Thymus (tissue), 11 donors: ENCODE results near the gene TBX1. TPM values are rescaled to one million over a fixed set of nuclear protein-coding genes. Genes with fewer than 3 reads are reported as not detected.
"Not testable (repeated sequence)": the region's sequence is repeated elsewhere in the genome, so short reads cannot be mapped to it uniquely, and the experiment has no call there.

Experiments used
- DNase-seq, 9 donors: peaks; one replicate each; pipeline ENCODE4 v3.0.0-alpha.2; 2013; ENCODE audit warnings: low spot score in 9 of 9, low read depth in 6 of 9, missing footprints in 1 of 9
- H3K27ac ChIP-seq, 2 donors: one replicate each; pipeline ENCODE4 v1.5.1; 2013; ENCODE audit warnings: control low read depth in 1 of 2, low read depth in 1 of 2, low read length in 1 of 2, mild to moderate bottlenecking in 1 of 2, moderate library complexity in 1 of 2
- H3K27me3 ChIP-seq, 2 donors: one replicate each; pipeline ENCODE4 v1.5.1; 2013; ENCODE audit warnings: low read length in 1 of 2; ENCODE audit not compliant: control insufficient read depth in 2 of 2, insufficient read depth in 1 of 2
- H3K36me3 ChIP-seq, 2 donors: one replicate each; pipeline ENCODE4 v1.5.1; 2013; ENCODE audit warnings: low read length in 1 of 2, mild to moderate bottlenecking in 1 of 2, moderate library complexity in 1 of 2; ENCODE audit not compliant: control insufficient read depth in 2 of 2, insufficient read depth in 2 of 2
- H3K4me1 ChIP-seq, 2 donors: one replicate each; pipeline ENCODE4 v1.5.1; 2013; ENCODE audit warnings: low read length in 2 of 2; ENCODE audit not compliant: control insufficient read depth in 2 of 2, insufficient read depth in 2 of 2
- H3K4me3 ChIP-seq, 2 donors: one replicate each; pipeline ENCODE4 v1.5.1; 2013; ENCODE audit warnings: low read length in 2 of 2, control low read depth in 1 of 2, mild to moderate bottlenecking in 1 of 2
- H3K9me3 ChIP-seq, 2 donors: one replicate each; pipeline ENCODE4 v1.5.1; 2013; ENCODE audit warnings: low read length in 1 of 2, mild to moderate bottlenecking in 1 of 2; ENCODE audit not compliant: control insufficient read depth in 2 of 2, insufficient read depth in 1 of 2
- WGBS: extraction: QIAGEN DNeasy Blood & Tissue Kit; methylation state at CpG from one replicate; pipeline ENCODE4 v1.1.7; 2013; 5-methylcytosine and 5-hydroxymethylcytosine counted together
- polyA plus RNA-seq: library from polyadenylated mRNA; stranded (reverse); fragments of 200-250 nt; gene quantifications from one replicate; pipeline ENCODE4 v1.2.3, GENCODE V29; 2013
- total RNA-seq: library from RNA; stranded (reverse); fragments of 120-200 nt; gene quantifications from one replicate; pipeline ENCODE4 v1.2.4, GENCODE V29; 2013
- donor health status: healthy.

Gene TBX1
- total and polyA plus RNA-seq, 2 donors, result 0.05 to 0.96 TPM

DNA sequence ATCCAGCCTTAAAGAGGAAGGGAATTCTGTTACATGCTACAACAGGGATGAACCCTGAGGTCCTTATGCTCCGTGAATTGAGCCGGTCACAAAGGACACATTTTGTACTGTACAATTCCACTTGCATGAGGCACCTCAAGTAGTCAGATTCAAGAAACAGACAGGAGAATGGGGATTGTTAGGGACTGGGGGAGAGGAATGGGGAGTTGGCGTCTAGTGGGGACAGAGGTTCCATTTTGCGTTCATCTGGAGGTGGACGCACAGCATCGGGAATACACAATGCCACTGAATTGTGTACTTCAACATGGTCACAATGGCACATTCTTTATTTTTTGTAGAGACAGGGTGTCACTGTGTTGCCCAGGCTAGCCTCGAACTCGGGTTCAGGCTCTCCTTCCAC is 14.1 kb downstream of the TBX1 start:
- WGBS, result 98% methylated on average over 8 of the region's 8 CpGs

DNA sequence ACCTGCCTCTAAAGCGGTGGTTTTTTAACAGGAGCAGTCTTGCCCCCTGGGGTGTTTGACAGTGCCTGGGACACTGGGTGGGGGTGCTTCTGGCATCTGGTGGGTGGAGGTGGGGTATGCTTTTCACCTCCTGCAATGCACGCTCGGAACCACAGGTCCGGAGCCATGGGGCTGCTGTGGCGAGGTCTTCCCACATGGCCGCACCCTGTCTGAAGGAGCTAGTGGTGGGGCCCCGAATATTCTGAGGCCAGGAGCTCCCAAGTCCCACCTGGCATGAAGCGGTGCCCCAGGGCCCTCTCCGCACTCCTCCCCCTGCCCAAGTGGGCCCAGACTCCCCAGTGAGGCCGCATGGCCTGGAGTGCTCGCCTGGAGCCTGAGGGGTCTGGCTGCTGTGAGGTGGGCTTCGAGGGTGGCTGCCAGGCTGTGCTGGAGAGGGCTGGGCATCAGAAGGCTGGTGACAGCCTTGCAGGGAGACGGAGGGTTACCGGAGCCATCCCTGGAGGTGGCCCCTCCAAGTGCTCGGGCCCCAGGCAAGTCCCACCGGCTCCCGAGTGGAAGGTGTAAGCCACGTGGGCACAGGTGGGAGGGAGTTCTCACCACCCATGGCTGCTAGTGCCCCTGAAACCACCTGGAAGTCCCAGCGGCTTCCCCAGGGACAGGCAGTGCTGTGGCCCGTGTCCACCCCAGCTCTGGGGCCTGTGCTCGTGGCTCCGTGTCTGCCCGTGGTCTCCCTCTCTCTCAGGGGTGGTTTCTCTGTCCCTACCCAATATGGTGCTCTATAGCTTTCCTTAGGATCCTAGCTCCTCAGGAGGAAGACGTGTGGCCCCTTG is 15.1 kb downstream of the TBX1 start:
- Histone ChIP-seq H3K9me3 (no peaks in the 10 kb centered on the region), H3K4me1 (peaks cover 2 to 16% of the 10 kb centered on the region in 2 donors), H3K27me3 (peaks cover 6 to 57% of the 10 kb centered on the region in 2 donors), H3K27ac (no peak overlapping the region), H3K36me3 (no peaks in the 10 kb centered on the region), H3K4me3 (no peak overlapping the region)
- DNase-seq, result no peak
- WGBS, result 91% methylated on average over 24 of the region's 24 CpGs

More for the DNA sequence above, 14.1 kb downstream of the TBX1 start:
- no peak overlapping the region for H3K27ac ChIP-seq
- H3K4me3 ChIP-seq, result no peak overlapping the region
- DNase-seq, result no peak
- H3K36me3 ChIP-seq, result no peaks in the 10 kb centered on the region
- peaks cover 6 to 68% of the 10 kb centered on the region in 2 donors for H3K27me3 ChIP-seq
- no peaks in the 10 kb centered on the region for H3K9me3 ChIP-seq
- H3K4me1 ChIP-seq, result peaks cover 2 to 20% of the 10 kb centered on the region in 2 donors

DNA sequence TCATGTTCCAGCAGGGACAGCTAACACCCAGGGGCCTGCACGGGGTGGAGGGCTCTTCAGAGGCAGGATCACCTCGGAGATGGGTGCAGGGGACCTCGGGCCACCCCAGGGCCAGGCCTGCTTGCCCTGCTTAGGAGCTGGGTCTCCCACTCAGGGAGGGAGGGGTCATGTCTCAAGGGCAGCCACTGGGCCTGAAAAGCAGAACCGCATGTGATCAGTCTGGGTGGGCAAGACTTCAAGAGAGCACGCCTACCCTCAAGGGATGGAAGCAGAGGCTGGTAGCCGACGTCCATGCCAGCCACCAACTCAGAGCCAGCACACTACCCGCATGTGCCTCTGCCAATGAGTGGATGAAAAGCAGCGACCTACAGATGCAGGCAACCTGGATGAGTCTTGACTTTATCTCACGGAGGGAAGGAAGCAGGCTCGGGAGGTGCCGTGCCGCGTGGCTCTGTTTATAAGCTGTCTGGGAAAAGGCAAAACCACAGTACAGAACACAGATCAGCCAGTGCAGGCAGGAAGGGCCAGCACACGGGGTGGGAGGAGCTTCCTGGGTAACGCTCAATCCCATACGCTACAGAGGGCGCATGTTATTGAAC is 16.0 kb downstream of the TBX1 start:
- Histone ChIP-seq H3K27ac (no peak overlapping the region), H3K36me3 (no peaks in the 10 kb centered on the region), H3K27me3 (peaks cover 3 to 49% of the 10 kb centered on the region in 2 donors), H3K9me3 (no peaks in the 10 kb centered on the region), H3K4me3 (no peak overlapping the region), H3K4me1 (peaks cover 2 to 11% of the 10 kb centered on the region in 2 donors)
- 24% methylated on average over 18 of the region's 18 CpGs for WGBS
- DNase-seq, result no peak

DNA sequence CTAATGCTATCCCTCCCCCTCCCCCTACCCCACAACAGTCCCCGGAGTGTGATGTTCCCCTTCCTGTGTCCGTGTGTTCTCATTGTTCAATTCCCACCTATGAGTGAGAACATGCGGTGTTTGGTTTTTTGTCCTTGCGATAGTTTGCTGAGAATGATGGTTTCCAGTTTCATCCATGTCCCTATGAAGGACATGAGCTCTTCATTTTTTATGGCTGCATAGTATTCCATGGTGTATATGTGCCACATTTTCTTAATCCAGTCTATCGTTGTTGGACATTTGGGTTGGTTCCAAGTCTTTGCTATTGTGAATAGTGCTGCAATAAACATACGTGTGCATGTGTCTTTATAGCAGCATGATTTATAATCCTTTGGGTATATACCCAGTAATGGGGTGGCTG is 16.6 kb downstream of the TBX1 start:
- not testable (repeated sequence) for H3K4me3 ChIP-seq, H3K36me3 ChIP-seq, H3K9me3 ChIP-seq, DNase-seq, H3K27ac ChIP-seq
- WGBS, result 87% methylated on average over 6 of the region's 6 CpGs
- Histone ChIP-seq H3K27me3 (peaks cover 3 to 42% of the 10 kb centered on the region in 2 donors), H3K4me1 (peaks cover 2 to 11% of the 10 kb centered on the region in 2 donors)

DNA sequence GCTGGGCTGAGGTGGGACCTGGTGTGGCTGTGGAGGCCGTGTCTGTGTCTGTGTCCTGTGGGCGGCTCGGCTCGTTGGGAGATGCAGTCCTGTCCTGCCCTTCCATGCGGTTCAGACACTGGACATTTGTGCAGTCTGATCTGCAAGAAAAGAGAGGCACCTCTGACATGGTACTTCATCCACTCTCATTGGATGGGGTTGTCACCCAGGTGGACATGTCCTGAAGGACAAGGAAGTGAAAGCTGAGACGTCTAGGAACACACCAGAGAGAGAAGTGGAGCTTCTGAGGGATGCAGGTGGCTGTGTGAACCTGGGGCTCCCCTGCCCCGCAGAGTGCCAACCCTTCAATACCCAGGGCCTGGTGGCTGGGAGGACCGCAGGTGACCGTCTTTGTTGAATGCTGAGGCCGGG is 18.4 kb downstream of the TBX1 start:
- WGBS, result 93% methylated on average over 10 of the region's 10 CpGs
- H3K27me3 ChIP-seq, result peaks cover 0 to 27% of the 10 kb centered on the region in 2 donors
- no peak overlapping the region for H3K4me3 ChIP-seq
- no peak overlapping the region for H3K27ac ChIP-seq
- DNase-seq, result no peak
- peaks cover 2 to 11% of the 10 kb centered on the region in 2 donors for H3K4me1 ChIP-seq
- no peaks in the 10 kb centered on the region for H3K36me3 ChIP-seq
- H3K9me3 ChIP-seq, result peaks cover 0 to 7% of the 10 kb centered on the region in 2 donors

DNA sequence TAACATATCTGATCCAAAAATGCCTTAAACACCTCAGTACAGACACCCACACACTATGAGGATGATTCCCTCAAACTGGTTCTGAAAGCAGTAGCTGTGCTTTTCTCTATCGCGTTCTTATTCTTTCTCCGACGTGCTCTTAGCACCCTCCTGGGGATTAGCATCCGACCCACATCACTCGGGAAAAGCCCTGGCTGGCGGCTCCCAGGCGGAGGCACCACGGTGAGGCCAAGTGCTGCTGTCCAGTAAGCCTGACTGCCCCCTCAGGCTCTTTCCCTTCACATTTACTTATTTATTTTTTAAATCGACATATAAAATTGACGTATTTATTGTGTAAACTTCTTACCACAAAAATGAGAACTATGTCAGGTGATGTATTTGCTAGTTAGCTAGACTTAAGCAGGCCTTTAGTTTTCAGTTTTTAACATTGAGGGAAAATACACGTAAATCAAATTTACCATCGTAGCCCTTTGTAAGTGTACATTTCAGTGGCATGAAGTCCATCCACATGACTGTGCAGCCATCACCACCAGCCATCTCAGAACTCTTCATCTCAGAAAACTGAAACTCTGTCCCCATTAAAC is 19.2 kb downstream of the TBX1 start:
- H3K27me3 ChIP-seq, result peaks cover 0 to 21% of the 10 kb centered on the region in 2 donors
- DNase-seq, result no peak

DNA sequence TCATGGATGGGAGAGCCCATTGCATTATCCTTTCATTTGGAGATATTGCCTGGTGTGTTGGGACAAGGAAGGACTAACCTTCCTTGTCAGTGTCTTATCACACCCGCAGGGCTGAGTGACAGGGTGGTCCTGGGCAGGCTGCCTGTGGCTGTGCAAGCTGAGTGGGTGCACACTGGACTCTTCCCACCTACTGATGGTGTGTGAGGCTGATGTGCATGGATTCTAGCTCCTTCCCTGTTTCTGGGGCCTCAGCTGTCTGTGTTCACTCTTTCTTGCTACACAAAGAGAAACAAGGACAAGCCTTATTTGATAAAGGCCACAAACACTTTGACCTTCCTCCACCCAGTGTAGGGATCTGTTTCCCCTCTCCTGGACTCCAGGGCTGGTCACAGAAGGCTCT is 22.0 kb downstream of the TBX1 start:
- no peak for DNase-seq
- WGBS, result 100% methylated on average over 1 of the region's 1 CpG
- H3K9me3 ChIP-seq, result peaks cover 0 to 7% of the 10 kb centered on the region in 2 donors
- H3K27ac ChIP-seq, result no peak overlapping the region
- no peaks in the 10 kb centered on the region for H3K36me3 ChIP-seq
- H3K4me1 ChIP-seq, result peaks cover 0 to 4% of the 10 kb centered on the region in 2 donors
- H3K27me3 ChIP-seq, result peaks cover 0 to 4% of the 10 kb centered on the region in 2 donors
- no peak overlapping the region for H3K4me3 ChIP-seq

More for the DNA sequence above, 19.2 kb downstream of the TBX1 start:
- Histone ChIP-seq H3K4me1 (peaks cover 2 to 11% of the 10 kb centered on the region in 2 donors), H3K4me3 (no peak overlapping the region), H3K27ac (no peak overlapping the region), H3K9me3 (peaks cover 0 to 7% of the 10 kb centered on the region in 2 donors), H3K36me3 (no peaks in the 10 kb centered on the region)
- 94% methylated on average over 13 of the region's 13 CpGs for WGBS

DNA sequence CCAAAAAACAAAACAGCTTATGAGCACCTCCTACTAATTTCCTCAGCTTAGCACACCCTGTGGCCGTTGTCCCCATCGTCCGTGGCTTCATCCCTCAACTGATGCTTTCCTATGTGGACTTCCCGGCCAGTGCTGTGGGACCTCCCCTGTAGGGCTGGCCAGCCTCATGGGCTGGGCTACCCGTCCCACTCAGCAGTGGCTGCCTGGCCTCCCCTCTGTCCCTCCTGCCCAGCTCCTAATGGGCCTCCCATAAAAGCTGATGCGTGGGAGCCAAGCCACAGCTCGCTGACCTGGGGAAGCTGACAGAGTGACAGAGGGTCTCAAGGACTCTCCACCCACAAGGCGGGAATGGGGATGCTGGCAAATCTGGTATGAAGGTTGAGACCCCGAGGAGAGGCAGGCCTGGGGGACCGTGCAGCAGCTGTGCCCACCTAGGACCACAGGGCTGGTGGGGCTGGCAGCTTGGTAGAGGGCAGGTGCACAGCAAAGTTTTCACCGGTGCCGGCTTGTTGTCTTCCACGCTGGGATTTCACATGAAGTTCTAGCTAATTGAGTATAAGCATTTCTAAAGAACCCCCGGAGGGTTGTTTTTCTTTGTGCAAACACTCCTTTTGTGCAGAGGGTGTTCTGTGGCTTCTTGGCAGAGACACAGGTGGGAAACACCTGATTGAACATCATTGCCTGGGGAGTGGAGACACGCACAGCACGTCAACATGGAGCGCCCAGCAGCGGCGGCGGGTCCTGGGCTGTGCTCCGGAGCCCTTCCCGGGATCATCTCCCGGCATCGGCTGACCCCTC is 23.2 kb downstream of the TBX1 start:
- H3K27me3 ChIP-seq, result peaks cover 0 to 4% of the 10 kb centered on the region in 2 donors
- 95% methylated on average over 24 of the region's 24 CpGs for WGBS
- H3K9me3 ChIP-seq, result peaks cover 0 to 7% of the 10 kb centered on the region in 2 donors
- peaks cover 0 to 4% of the 10 kb centered on the region in 2 donors for H3K4me1 ChIP-seq
- H3K4me3 ChIP-seq, result no peak overlapping the region
- DNase-seq, result no peak
- peaks cover 4 to 11% of the 10 kb centered on the region in 2 donors for H3K36me3 ChIP-seq
- no peak overlapping the region for H3K27ac ChIP-seq
